IPS DF 6.9 (cell line): Measurements from ENCODE around the gene SMG9.
A peak's percentile ranks its signal among the peaks of the same experiment; 100 is the strongest.

ENCODE experiments used
- DNase-seq: peaks from one replicate; pipeline ENCODE4 v3.0.0-alpha.2; 2013; ENCODE audit warnings: low read depth, low spot score
- H3K27ac ChIP-seq: one replicate; pipeline ENCODE4 v1.5.1; 2013; ENCODE audit warnings: low read length, control low read depth
- H3K27me3 ChIP-seq: 2 replicates; pipeline ENCODE4 v1.6.1; 2013; ENCODE audit warnings: mild to moderate bottlenecking, low read length; ENCODE audit not compliant: control insufficient read depth, insufficient read depth
- H3K36me3 ChIP-seq: 2 replicates; pipeline ENCODE4 v1.6.1; 2013; ENCODE audit warnings: low read length; ENCODE audit not compliant: control insufficient read depth, insufficient read depth
- H3K4me1 ChIP-seq: 2 replicates; pipeline ENCODE4 v1.6.1; 2013; ENCODE audit warnings: low read length; ENCODE audit not compliant: control insufficient read depth, insufficient read depth
- H3K4me3 ChIP-seq: 2 replicates; pipeline ENCODE4 v1.5.1; 2013; ENCODE audit warnings: mild to moderate bottlenecking, low read length
- H3K9me3 ChIP-seq: 2 replicates; pipeline ENCODE4 v1.6.1; 2013; ENCODE audit warnings: low read length, inconsistent platforms; ENCODE audit not compliant: control insufficient read depth, insufficient read depth
- WGBS: extraction: QIAGEN DNeasy Blood & Tissue Kit; methylation state at CpG from one replicate; pipeline ENCODE4 v1.1.7; 2013; ENCODE audit warnings: mixed read lengths, missing lambda C conversion rate; ENCODE audit not compliant: insufficient read length, insufficient coverage; 5-methylcytosine and 5-hydroxymethylcytosine counted together

Gene SMG9

GRCh38 chr19:43789029-43789428 lies 34.3 kb upstream of the SMG9 start:
- Histone ChIP-seq H3K9me3 (no peaks in the 10 kb centered on the region), H3K4me1 (no peaks in the 10 kb centered on the region), H3K27ac (no peak overlapping the region), H3K36me3 (no peaks in the 10 kb centered on the region), H3K4me3 (no peak overlapping the region), H3K27me3 (no peaks in the 10 kb centered on the region)
- no peak for DNase-seq
- WGBS: no CpG with 5 or more reads among the region's 3 CpGs

DNA sequence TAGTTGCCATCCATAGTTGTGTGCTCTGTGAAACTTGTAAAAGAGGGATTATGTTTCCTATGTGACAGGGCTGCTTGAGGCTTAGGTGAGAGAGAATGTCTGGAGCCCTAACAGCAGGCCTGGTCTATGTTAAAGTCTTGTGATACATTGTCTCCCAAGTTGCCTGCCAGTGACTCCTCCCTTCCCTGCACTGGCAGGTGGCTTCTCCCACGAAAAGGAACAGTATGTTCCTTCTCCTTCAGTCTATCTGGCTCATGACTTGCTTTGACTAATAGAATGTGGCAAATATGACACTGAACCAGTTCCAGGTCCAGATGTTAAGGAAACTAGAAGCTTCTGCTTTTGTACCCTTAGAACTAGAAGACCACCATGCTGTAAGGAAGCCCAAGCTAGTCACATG lies 31.9 kb upstream of the SMG9 start:
- H3K27me3 ChIP-seq: no peaks in the 10 kb centered on the region
- H3K36me3 ChIP-seq: no peaks in the 10 kb centered on the region
- DNase-seq: no peak
- H3K9me3 ChIP-seq: no peaks in the 10 kb centered on the region
- WGBS: no CpG with 5 or more reads among the region's 1 CpG
- H3K4me3 ChIP-seq: no peak overlapping the region
- H3K27ac ChIP-seq: no peak overlapping the region
- H3K4me1 ChIP-seq: no peaks in the 10 kb centered on the region

DNA sequence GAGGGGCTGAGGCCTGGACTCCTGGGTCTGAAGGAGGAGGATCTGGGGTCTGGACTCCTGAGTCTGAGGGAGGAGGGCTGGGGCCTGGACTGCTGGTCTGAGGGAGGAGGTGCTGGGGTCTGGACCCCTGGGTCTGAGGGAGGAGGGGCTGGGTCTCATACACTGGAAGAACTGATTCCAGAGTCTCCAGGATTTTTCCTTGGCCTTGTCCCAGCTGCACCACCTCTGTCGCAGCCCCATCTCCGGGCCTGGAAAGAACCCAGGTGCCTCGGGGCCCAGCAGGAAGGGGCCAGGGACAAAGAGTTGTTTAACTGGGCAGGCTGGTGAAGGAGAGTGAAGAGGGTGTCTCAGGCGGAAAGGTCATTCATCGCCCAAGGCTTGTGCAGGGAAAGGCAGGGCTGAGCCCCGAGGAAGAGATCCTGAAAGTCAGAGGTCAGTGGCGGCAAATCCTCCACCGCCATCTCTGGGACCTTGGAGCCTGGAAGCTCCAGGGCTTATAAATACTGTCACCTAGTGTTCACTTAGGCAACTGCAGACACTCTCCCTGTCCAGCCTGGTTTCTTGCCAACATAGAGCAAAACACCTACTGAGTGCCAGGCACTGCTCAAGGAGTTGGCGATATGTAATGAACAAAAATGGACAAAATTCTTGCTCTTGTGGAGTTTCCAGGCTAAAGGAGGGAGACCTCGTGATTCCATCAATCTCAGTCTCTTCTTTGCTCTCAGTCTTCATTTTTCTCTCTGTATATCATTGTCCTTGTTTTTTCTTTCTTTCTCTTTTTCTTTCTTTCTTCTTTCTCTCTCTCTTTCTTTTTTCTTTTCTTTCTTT lies 30.4 kb upstream of the SMG9 start:
- Histone ChIP-seq H3K4me1 (no peaks in the 10 kb centered on the region), H3K4me3 (no peak overlapping the region)

GRCh38 chr19:43784241-43784980 lies 29.6 kb upstream of the SMG9 start:
- no CpG with 5 or more reads among the region's 4 CpGs for WGBS
- Histone ChIP-seq H3K27me3 (no peaks in the 10 kb centered on the region), H3K4me1 (no peaks in the 10 kb centered on the region; the same call in 1 of the 2 replicates), H3K4me3 (no peak overlapping the region), H3K27ac (no peak overlapping the region), H3K9me3 (no peaks in the 10 kb centered on the region), H3K36me3 (no peaks in the 10 kb centered on the region)
- no peak for DNase-seq

More for the DNA sequence above, 30.4 kb upstream of the SMG9 start:
- peak; percentile 55 for DNase-seq
- Histone ChIP-seq H3K36me3 (no peaks in the 10 kb centered on the region), H3K27me3 (no peaks in the 10 kb centered on the region), H3K9me3 (no peaks in the 10 kb centered on the region), H3K27ac (no peak overlapping the region)
- WGBS: no CpG with 5 or more reads among the region's 10 CpGs

GRCh38 chr19:43783636-43784035 lies 28.9 kb upstream of the SMG9 start:
- H3K9me3 ChIP-seq: no peaks in the 10 kb centered on the region
- H3K27me3 ChIP-seq: no peaks in the 10 kb centered on the region
- WGBS: no CpG with 5 or more reads among the region's 8 CpGs
- no peak overlapping the region for H3K4me3 ChIP-seq
- no peaks in the 10 kb centered on the region; the same call in 1 of the 2 replicates for H3K4me1 ChIP-seq
- no peak for DNase-seq
- no peaks in the 10 kb centered on the region for H3K36me3 ChIP-seq
- no peak overlapping the region for H3K27ac ChIP-seq

DNA sequence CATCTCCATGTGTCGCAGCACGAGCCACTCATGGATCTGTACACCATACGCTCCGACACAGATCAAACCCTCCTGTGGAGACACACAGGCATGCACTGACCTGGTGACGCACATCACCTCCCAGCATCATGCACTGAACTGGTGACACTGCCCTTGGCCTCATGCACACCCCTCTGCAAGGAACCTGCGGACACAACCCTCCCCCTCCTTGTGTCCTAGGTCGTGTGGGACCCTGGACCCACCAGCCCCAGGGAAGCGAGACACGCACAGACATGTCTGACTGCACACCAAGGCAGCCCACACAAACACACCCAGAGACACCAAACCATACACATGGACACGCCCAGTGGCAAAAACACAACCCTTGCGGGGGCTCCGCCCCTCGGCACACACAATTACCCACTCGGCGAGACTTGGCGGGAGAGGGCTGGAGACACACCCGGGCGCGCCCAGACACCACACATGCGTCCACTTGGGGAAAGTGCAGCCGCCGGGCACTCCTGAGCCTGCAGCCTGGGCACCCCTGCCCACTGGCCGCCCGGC lies 28.0 kb upstream of the SMG9 start:
- Histone ChIP-seq H3K4me1 (no peaks in the 10 kb centered on the region; the same call in 1 of the 2 replicates), H3K36me3 (no peaks in the 10 kb centered on the region), H3K4me3 (no peak overlapping the region), H3K27ac (no peak overlapping the region), H3K27me3 (no peaks in the 10 kb centered on the region), H3K9me3 (no peaks in the 10 kb centered on the region)
- DNase-seq: no peak
- no CpG with 5 or more reads among the region's 24 CpGs for WGBS

DNA sequence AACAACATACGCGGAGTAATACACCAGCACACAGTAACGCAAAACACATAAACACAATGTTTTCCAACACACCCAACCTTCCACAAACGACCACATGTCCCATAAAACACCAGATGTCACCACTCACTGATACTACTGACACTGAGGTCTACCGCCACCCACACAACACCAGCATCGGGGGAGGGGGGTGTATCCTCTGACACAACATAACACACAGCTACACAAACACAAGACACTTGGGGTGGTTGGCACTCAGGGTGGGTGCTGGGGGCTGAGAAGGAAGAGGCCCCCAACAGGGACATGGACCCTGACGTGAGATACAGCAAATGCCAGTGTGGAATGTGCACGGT lies 27.5 kb upstream of the SMG9 start:
- WGBS: 100% methylated on average over 2 of the region's 8 CpGs
- no peak overlapping the region for H3K4me3 ChIP-seq
- H3K27ac ChIP-seq: no peak overlapping the region

GRCh38 chr19:43781630-43782310 lies 27.0 kb upstream of the SMG9 start:
- H3K27me3 ChIP-seq: no peaks in the 10 kb centered on the region
- no peaks in the 10 kb centered on the region for H3K36me3 ChIP-seq
- no peak overlapping the region for H3K27ac ChIP-seq
- H3K4me3 ChIP-seq: no peak overlapping the region
- DNase-seq: no peak
- H3K4me1 ChIP-seq: no peaks in the 10 kb centered on the region; the same call in 1 of the 2 replicates
- no peaks in the 10 kb centered on the region for H3K9me3 ChIP-seq
- 100% methylated on average over 2 of the region's 14 CpGs for WGBS

More for the DNA sequence above, 27.5 kb upstream of the SMG9 start:
- Histone ChIP-seq H3K9me3 (no peaks in the 10 kb centered on the region), H3K27me3 (no peaks in the 10 kb centered on the region), H3K4me1 (no peaks in the 10 kb centered on the region; the same call in 1 of the 2 replicates), H3K36me3 (no peaks in the 10 kb centered on the region)
- DNase-seq: no peak

DNA sequence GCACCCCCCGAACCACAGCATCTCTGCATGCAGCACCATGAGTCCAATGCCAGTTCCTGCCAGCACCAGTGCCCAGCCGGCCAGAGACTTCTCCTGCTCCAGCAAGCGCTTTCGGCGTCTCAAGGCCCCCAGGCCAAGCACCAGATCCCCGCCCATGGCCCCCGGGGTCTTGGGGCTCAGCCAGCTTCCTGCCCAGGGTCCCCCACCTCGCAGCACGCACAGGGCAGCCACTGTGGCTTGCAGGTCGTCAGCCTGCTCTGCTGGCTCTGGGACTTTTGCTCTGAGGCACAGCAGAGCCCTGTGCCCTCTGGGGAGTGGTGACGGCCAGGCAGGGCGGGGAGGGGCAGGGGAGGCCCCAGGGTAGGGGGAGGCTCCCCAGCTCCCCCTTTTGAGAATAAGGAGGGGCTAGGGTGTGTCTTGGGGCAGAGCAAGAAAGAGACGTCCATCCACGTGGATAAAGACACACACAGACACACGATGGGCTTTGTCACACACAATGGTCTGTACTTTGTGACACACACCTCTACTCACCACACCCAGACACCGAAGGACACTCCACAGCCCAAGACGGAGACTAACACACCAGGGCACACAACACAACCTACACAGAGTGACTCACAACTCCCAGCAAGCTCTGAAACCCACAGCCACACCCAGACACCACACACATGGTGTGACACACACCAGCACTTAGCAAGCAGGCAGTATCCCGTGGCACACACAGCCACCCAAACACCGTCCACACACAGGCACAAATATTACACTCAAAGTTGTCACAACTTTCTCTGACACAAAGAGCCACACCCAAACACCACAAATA lies 26.2 kb upstream of the SMG9 start, which contains the start of gene KCNN4:
TSS of gene KCNN4 (minus strand) at position 268 of the 820 bp plus-strand sequence. CDS start at position 156, 112 bp downstream.
- no CpG with 5 or more reads among the region's 19 CpGs for WGBS
- Histone ChIP-seq H3K4me1 (peaks cover 1% of the 10 kb centered on the region; the same call in 1 of the 2 replicates), H3K27me3 (no peaks in the 10 kb centered on the region), H3K27ac (no peak within 1 kb of the TSS), H3K9me3 (no peaks in the 10 kb centered on the region), H3K4me3 (no peak within 1 kb of the TSS), H3K36me3 (no peaks in the 10 kb centered on the region)
- DNase-seq: no peak
